Measurements from ENCODE around the gene KCNQ1.

KCNQ1 gene

DNA sequence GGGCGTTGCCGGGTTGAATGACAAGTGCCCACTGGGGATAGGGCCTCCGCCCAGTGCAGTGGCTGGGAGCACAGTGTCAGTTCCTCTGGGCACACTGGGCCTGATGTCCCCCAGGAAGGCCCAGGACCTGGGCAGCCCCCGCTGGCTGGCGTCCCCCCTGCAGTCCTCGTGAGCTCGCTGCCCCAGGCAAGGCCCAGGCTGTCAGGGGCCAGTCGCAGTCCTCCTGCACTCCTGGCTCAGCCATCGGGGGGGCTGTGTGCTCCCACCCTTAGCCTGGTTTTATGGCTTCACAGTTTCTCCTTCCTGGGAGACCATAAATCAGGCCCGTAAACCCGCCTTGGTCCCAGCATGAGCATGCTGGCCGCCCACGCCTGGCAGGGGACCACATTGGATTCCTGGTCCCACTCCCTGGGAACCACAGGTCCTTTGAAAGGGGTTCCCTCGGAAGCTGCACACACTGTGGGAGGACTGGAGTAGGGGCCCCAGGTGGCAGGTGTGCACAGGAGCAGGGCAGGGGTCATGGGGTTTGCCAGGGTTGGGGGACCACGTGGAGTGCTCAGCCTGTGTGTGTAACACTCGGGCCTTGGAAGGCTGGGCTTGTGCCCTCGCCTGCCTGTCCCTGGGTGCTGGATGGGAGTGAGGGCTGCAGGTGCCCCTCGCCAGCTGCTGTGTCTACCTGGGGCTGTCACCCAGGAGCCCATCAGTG, 141.4 kb downstream of the KCNQ1 start:
- H3K4me3 ChIP-seq (ENCODE audit: low read length) = no peak overlapping the region
- H3K36me3 ChIP-seq (ENCODE audit: insufficient read depth, low read length) = no peaks in the 10 kb centered on the region
- H3K9me3 ChIP-seq (ENCODE audit: low read length) = no peaks in the 10 kb centered on the region
- no peak overlapping the region for H2AFZ ChIP-seq (ENCODE audit: low read depth, low read length)
- no peaks in the 10 kb centered on the region for H3K27me3 ChIP-seq (ENCODE audit: insufficient read depth, low read length)
- H3K4me1 ChIP-seq (ENCODE audit: insufficient read depth, low read length) = no peaks in the 10 kb centered on the region

DNA sequence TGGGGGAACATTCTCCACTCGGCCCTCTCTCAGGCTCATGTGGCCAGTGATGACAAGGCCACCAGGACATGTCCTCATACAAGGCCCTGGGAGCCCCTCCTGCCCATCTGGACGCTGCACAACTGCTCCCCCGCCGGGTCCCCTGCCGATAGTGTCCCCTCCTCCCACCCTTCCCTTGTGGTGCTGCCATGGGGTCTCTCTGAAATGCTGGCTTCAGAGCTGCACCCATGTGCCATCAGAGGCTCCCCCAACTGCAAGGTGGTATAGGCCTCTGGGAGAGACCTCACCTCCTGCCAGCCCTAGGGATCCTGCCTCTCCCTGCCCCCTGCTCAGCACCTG, 142.0 kb downstream of the KCNQ1 start:
- H3K4me3 ChIP-seq (ENCODE audit: low read length) = no peak overlapping the region
- H3K27me3 ChIP-seq (ENCODE audit: insufficient read depth, low read length) = no peaks in the 10 kb centered on the region
- no peak overlapping the region for H2AFZ ChIP-seq (ENCODE audit: low read depth, low read length)
- H3K4me1 ChIP-seq (ENCODE audit: insufficient read depth, low read length) = no peaks in the 10 kb centered on the region
- H3K36me3 ChIP-seq (ENCODE audit: insufficient read depth, low read length) = no peaks in the 10 kb centered on the region
- H3K9me3 ChIP-seq (ENCODE audit: low read length) = no peaks in the 10 kb centered on the region

DNA sequence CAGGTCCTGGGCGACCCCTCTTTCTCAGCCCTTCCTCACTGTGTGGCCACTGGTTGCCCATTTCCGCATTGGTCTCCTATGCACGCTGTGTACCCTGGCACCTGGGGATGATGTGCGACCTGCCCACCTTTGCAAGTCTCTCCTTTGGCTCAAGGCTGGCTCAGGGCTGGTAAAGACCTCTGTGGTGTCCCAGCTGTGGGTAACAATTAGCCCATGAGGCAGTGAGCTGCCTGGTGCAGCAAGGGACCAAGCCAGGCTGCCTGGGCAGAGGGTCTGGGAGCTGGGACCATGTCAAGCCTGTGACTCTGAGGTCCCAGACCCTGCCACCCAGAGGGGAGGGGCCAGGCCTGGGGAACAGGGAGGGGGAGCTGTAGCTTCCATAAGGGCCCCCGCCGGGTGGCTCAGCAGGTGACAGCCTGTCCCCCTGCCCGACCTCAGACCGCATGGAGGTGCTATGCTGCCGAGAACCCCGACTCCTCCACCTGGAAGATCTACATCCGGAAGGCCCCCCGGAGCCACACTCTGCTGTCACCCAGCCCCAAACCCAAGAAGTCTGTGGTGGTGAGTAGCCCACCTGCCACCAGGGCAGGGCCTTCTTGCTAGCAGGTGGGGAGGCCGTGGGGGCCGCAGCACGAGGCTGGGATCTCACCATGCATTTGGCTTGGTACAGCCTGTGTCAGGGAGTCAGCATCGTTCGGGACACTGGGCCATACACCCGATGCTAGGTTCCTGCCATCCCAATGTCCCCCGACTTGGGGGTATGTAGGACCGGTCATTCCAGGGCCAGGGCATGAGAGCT, 142.5 kb downstream of the KCNQ1 start:
- Histone ChIP-seq H3K4me1 (ENCODE audit: insufficient read depth, low read length) (no peaks in the 10 kb centered on the region), H2AFZ (ENCODE audit: low read depth, low read length) (no peak overlapping the region), H3K4me3 (ENCODE audit: low read length) (no peak overlapping the region), H3K9me3 (ENCODE audit: low read length) (no peaks in the 10 kb centered on the region), H3K36me3 (ENCODE audit: insufficient read depth, low read length) (no peaks in the 10 kb centered on the region), H3K27me3 (ENCODE audit: insufficient read depth, low read length) (no peaks in the 10 kb centered on the region)

DNA sequence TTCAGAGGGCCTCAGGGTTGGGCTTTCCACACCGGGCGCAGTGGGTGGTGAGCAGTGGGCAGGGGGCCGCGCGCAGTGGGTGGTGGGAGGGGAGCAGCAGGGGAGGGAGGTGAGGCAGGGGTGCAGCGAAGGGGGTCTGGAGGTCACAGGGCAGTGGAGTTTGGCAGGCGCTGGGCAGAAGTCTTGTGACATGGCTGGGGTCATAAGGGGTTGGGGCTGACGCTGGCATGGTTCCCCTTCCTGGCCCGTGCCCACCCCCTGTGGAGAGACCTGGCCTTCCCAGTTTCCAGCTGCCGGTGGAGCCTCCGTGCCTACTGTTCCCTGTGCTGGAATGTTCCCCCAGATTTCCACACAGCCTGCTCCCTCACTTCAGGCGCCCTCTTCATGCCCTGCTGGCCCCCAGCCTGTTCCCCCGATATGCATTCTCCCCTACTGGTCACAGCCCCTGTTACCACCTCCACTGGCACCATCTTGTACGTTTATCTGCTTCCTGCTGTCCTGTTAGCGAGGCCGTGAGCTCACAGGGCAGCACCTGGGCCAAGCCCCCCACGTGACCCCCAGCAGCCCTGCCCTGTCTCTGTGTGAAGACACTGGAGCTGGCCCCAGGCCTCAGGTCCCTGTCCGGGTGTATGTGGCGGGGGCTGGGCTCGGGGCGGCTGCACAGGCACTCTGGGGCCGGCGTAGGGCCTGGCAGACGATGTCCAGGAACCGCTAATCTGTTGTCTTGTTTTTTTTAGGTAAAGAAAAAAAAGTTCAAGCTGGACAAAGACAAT, 143.4 kb downstream of the KCNQ1 start:
- H3K36me3 ChIP-seq (ENCODE audit: insufficient read depth, low read length) = no peaks in the 10 kb centered on the region
- H3K4me3 ChIP-seq (ENCODE audit: low read length) = no peak overlapping the region
- no peaks in the 10 kb centered on the region for H3K27me3 ChIP-seq (ENCODE audit: insufficient read depth, low read length)
- H3K4me1 ChIP-seq (ENCODE audit: insufficient read depth, low read length) = no peaks in the 10 kb centered on the region
- H3K9me3 ChIP-seq (ENCODE audit: low read length) = no peaks in the 10 kb centered on the region
- no peak overlapping the region for H2AFZ ChIP-seq (ENCODE audit: low read depth, low read length)

DNA sequence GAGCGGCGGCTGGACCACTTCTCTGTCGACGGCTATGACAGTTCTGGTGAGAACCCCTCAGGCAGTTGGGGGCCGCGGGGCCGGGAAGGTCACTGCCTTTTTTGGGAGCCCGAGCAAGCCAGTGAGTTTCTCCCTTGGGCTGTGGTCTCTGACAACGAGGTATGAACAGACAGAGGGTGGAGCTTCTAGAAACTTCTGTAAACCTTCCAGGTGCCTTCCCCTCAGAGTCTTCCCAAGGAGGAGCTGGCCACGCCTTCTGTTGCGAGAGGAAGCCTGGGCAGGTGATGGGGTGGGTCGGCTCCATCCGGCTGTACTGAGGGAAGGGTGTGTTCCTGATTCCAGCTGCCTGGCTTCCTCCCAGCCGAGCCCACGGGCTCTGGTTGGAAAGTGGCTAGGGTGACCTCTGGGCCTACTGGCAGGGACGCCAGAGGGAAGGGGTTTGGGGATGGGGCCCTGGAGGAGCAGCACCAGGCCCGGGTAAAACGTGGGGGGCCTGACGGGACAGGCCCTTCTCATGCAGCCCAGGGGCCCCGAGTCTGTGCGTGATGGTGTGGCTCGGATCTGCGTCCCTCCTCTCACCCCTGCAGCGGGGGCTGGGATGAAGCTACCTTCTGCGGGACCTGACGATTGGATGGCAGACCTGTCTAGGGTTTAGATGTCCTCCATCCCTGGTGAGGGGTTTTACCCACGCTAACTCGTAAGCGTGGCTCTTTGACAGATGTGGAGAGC, 144.2 kb downstream of the KCNQ1 start:
- Histone ChIP-seq H3K27me3 (ENCODE audit: insufficient read depth, low read length) (no peaks in the 10 kb centered on the region), H3K9me3 (ENCODE audit: low read length) (peaks cover 3% of the 10 kb centered on the region), H3K4me1 (ENCODE audit: insufficient read depth, low read length) (no peaks in the 10 kb centered on the region), H2AFZ (ENCODE audit: low read depth, low read length) (no peak overlapping the region), H3K4me3 (ENCODE audit: low read length) (no peak overlapping the region), H3K36me3 (ENCODE audit: insufficient read depth, low read length) (no peaks in the 10 kb centered on the region)

GRCh38 chr11:2589538-2589934, 144.7 kb downstream of the KCNQ1 start:
- H2AFZ ChIP-seq (ENCODE audit: low read depth, low read length) = no peak overlapping the region
- H3K4me3 ChIP-seq (ENCODE audit: low read length) = no peak overlapping the region
- no peaks in the 10 kb centered on the region for H3K36me3 ChIP-seq (ENCODE audit: insufficient read depth, low read length)
- H3K27me3 ChIP-seq (ENCODE audit: insufficient read depth, low read length) = no peaks in the 10 kb centered on the region
- peaks cover 3% of the 10 kb centered on the region for H3K9me3 ChIP-seq (ENCODE audit: low read length)
- H3K4me1 ChIP-seq (ENCODE audit: insufficient read depth, low read length) = no peaks in the 10 kb centered on the region

DNA sequence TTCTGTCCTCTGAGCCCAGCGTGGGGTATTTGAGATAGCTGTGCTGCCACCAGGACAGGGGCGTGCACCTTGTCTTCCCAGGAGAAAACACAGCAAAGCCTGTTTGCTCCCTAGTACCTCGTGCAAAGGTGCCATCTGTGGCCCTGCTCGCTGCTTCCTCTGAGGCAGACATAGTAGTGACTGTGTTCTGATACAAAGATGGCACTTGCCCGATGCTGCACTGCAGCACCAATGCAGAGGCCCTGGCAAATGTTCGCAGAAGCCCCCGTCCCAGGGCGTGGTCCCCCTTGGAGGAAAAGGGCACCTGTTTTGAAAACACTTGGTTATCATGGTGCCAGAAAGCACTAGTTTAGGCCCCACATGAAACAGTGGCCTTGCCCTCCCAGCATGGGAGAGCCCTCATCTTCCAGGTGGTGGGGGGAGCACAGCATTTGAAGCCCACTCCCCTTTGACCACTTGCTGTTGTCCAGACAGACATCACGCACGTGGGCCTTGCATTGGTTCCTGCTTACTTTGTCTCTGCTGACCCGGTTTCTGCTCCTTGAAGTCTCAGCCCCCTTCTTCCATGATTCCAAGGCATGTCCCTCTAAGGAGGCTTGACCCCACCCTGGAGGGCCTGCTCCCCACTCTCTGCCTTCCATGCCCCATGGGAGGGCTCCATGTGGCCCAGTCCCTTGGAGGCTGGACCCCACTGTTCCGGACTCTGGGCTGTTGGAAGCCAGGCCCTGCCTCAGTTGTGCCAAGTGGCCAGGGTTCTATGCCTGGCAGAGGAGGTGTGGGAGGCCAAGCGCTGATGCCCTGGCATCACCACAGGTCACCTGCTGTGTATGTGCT, 145.5 kb downstream of the KCNQ1 start:
- no peak overlapping the region for H2AFZ ChIP-seq (ENCODE audit: low read depth, low read length)
- H3K4me3 ChIP-seq (ENCODE audit: low read length) = no peak overlapping the region
- no peaks in the 10 kb centered on the region for H3K27me3 ChIP-seq (ENCODE audit: insufficient read depth, low read length)
- peaks cover 3% of the 10 kb centered on the region for H3K9me3 ChIP-seq (ENCODE audit: low read length)
- H3K36me3 ChIP-seq (ENCODE audit: insufficient read depth, low read length) = no peaks in the 10 kb centered on the region
- H3K4me1 ChIP-seq (ENCODE audit: insufficient read depth, low read length) = no peaks in the 10 kb centered on the region

- Histone ChIP-seq H3K36me3 (ENCODE audit: insufficient read depth, low read length) (no peaks in the 10 kb centered on the region), H3K27me3 (ENCODE audit: insufficient read depth, low read length) (no peaks in the 10 kb centered on the region), H2AFZ (ENCODE audit: low read depth, low read length) (no peak overlapping the region), H3K4me3 (ENCODE audit: low read length) (no peak overlapping the region), H3K4me1 (ENCODE audit: insufficient read depth, low read length) (no peaks in the 10 kb centered on the region), H3K9me3 (ENCODE audit: low read length) (peaks cover 3% of the 10 kb centered on the region)
Observed at GRCh38 chr11:2590965-2591754, 146.4 kb downstream of the KCNQ1 start.

GRCh38 chr11:2591805-2592204, 147.0 kb downstream of the KCNQ1 start:
- no peak overlapping the region for H3K4me3 ChIP-seq (ENCODE audit: low read length)

DNA sequence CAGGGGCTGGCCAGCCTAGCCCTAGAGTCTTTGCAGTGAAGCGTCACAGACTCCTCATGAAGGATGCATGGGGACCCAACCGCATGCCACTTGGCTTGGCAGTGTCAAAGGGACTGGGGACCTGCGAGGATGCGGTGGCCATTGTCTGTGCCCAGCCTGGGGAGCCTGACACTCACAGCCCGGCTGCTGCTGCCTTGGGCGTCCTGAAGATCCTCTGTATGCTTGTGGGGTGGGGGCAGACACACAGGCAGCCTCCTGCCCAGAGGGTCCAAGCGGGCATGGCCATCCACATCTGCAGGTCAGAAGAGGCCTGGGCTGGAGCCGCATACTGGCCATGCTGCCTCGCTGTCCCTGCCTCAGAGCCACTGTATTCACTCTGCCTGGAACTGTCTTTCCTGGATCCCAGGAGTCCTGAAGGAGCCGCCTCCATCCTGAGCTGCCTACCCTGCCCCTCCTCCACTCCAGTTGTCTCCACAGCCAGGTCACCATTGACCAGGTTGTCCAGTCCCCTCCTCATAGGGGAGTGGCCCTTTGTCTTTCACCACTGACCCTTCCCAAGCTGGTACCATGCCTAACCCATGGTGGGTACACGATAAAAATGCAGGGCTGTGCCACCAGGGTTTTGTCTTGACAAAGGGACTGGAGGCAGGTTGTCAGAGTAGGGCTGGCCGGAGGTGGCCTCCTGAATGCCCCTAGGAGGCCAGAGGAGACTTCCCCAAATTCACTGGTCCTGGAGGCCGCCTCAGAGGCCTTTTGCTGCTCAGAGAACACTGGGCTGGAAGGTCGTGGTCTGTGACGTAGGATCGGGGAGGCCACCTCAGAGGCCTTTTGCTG, 148.0 kb downstream of the KCNQ1 start:
- H3K4me1 ChIP-seq (ENCODE audit: insufficient read depth, low read length) = no peaks in the 10 kb centered on the region
- no peaks in the 10 kb centered on the region for H3K27me3 ChIP-seq (ENCODE audit: insufficient read depth, low read length)
- no peaks in the 10 kb centered on the region for H3K36me3 ChIP-seq (ENCODE audit: insufficient read depth, low read length)
- no peak overlapping the region for H2AFZ ChIP-seq (ENCODE audit: low read depth, low read length)
- H3K4me3 ChIP-seq (ENCODE audit: low read length) = no peak overlapping the region
- H3K9me3 ChIP-seq (ENCODE audit: low read length) = peaks cover 3% of the 10 kb centered on the region

More at GRCh38 chr11:2591805-2592204, 147.0 kb downstream of the KCNQ1 start:
- no peaks in the 10 kb centered on the region for H3K36me3 ChIP-seq (ENCODE audit: insufficient read depth, low read length)
- no peak overlapping the region for H2AFZ ChIP-seq (ENCODE audit: low read depth, low read length)
- no peaks in the 10 kb centered on the region for H3K4me1 ChIP-seq (ENCODE audit: insufficient read depth, low read length)
- H3K27me3 ChIP-seq (ENCODE audit: insufficient read depth, low read length) = no peaks in the 10 kb centered on the region
- H3K9me3 ChIP-seq (ENCODE audit: low read length) = peaks cover 3% of the 10 kb centered on the region

DNA sequence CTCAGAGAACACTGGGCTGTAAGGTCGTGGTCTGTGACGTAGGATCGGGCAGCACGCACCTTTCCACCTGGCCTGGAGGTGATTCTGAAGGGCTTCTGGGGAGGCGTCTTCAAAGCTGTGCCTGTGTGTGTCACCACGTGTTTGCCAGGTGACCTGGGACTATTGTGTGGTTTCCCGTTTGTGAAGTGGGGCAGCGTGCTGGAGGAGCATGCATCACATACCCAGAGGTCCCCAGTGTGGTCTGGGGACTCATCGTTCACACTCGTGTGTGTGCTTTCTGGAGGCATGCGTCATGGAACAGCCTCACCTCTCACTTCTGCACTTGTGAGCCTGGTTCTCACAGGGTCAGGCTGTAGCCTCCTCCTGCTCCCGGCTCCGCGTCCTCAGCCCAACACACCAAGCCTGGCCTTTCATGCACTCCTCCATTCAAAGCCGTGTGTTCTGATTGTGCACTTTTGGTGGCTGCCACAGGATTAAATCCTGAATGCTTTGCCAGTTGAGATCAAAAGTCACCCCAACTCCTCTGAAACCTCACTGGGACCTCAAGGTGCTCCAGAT, 148.7 kb downstream of the KCNQ1 start:
- Histone ChIP-seq H3K4me3 (ENCODE audit: low read length) (no peak overlapping the region), H3K27me3 (ENCODE audit: insufficient read depth, low read length) (no peaks in the 10 kb centered on the region), H3K4me1 (ENCODE audit: insufficient read depth, low read length) (no peaks in the 10 kb centered on the region), H2AFZ (ENCODE audit: low read depth, low read length) (no peak overlapping the region), H3K9me3 (ENCODE audit: low read length) (peaks cover 3% of the 10 kb centered on the region), H3K36me3 (ENCODE audit: insufficient read depth, low read length) (no peaks in the 10 kb centered on the region)
